GM11168 (cell line): ENCODE results near the gene SNX3.
"Not testable (repeated sequence)": the region's sequence is repeated elsewhere in the genome, so short reads cannot be mapped to it uniquely, and the experiment has no call there.

Source experiments
- in situ Hi-C: fragments of 300-500 bp; cut with MboI; formaldehyde crosslinking; loops from one replicate; pipeline ENCODE4 v1.12.0; 2022; ENCODE audit warnings: low sequenced_read_pairs; ENCODE audit not compliant: unreplicated experiment

The SNX3 gene

DNA sequence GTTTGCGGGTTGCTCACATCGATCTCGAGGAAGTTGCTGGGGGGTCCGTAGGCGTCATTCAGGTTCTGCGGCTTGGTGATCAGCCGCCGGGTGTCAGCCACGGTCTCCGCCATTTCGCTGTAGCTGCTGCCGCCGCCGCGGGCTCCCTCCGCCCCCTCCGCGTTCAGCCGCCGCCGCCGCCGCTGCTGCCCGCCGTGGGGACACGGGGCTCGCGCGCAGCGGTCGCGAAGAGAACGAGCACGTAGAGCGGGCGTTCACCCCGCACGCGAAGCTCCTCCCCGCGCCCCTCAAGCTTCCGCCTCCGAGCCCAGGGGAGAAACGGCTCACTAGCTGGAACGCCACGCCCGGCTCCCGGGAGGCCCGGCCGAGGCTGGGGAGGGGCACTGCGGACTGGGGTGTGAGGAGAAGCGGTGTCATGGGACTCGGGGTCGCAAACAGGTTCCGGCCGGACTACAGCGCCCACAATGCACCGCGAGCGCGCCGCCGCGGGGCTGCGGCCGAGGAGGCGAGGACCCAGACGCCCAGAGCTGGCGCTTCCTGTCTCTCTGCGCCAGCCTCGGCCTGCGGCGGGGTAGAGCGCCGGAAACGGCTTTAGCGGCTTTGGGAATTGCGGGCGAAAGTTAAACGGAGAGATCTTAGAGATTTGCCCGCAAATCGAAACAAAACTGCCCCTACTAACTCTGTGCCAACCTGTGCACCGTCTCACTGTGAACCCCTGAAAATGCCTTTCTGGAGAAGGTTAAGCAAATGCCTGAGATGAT lies at the start of gene SNX3:
SNX3 (minus strand) TSS at position 232 of the 761 bp plus-strand sequence; CDS start at position 113, 119 bp downstream.
- in situ Hi-C loops, result no loop called here

DNA sequence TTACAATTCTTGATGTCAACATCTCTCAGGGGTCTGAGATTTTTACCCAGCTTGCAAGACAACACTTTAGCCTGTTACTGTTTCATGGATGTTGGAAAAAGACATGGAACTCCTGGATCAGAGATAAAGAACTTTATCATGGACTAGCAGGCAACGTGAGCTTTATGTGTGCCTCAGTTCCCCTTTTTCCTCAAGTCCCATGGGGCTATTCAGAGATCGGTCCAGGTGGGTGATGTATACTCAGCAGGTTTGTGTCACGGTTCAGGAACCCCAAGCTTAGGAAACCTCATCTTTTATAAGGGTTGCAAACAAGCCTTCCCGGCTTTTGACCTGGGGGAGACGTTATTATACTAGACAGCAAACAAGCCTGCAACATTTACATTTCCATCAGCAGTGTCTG lies 49.0 kb upstream of the SNX3 start:
- in situ Hi-C loops, result no loop called here

DNA sequence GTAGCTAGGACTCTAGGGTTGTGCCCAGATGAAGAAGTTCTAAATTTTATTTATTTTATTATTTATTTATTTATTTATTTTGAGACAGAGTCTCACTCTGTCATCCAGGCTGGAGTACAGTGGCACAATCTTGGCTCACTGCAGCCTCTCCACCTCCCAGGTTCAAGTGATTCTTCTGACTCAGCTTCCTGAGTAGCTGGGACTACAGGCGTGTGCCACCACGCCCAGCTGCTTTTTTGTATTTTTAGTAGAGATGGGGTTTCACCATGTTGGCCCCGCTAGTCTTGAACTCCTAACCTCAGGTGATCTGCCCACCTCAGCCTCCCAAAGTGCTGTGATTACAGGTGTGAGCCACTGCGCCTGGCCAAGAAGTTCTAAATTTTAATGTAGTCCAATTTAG lies 47.8 kb upstream of the SNX3 start:
- in situ Hi-C loops, result not testable (repeated sequence)

DNA sequence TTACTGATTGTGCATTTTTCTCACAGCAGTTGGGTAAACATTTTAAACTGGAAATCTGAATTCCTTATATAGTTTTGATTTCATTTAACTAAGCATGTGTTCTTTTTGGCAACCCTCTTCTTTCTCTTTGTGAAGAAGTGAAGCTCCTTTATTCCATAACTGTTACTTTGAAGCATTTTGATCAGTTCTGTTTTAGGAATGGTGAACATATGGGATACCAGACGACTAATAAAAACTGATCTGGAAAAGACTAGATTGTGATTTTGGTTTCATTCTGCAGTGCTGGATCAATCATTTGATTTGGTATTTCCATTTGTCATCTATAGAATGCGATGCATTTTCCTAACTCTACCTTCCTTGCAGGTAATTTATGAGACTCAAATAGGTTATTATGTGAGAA lies 43.8 kb upstream of the SNX3 start:
- in situ Hi-C loops, result no loop called here

DNA sequence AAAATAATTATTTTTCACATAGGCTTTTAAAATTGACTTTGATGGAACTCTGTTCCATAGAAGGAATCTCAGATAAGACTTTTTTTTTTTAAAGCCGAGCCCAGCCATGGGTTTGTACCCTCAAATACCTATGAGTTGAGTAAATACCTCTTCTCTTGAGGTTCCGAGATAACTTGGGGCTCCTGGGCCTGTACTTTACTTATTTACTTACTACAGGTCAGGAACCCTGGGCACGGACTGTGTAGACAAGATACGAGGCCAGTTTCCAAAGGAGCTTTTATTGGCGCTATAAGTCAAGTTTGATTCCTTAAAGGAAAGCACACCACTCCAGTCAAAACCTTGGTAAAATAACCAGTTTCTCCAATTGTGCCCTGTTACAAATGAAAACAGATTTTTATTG lies 41.5 kb upstream of the SNX3 start:
- in situ Hi-C loops, result no loop called here

DNA sequence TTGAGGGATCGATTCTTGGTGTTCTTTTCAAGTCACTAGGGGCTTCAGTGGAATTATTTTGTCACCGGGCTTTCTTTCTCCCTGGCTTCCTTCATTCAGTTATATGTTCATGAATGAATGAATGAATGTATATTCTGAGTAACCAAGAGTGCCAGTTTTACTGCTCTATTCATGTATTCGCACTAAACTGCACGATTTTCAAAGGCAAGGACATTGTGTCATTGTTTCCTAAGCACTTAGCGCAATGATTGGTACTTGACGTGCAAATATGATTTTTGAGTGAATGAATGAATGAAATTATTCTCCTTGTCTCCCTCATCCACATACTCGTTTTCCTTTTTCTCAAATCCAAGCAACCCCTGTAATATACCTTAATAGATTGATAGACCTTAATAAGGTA lies 34.8 kb upstream of the SNX3 start:
- in situ Hi-C loops, result no loop called here

DNA sequence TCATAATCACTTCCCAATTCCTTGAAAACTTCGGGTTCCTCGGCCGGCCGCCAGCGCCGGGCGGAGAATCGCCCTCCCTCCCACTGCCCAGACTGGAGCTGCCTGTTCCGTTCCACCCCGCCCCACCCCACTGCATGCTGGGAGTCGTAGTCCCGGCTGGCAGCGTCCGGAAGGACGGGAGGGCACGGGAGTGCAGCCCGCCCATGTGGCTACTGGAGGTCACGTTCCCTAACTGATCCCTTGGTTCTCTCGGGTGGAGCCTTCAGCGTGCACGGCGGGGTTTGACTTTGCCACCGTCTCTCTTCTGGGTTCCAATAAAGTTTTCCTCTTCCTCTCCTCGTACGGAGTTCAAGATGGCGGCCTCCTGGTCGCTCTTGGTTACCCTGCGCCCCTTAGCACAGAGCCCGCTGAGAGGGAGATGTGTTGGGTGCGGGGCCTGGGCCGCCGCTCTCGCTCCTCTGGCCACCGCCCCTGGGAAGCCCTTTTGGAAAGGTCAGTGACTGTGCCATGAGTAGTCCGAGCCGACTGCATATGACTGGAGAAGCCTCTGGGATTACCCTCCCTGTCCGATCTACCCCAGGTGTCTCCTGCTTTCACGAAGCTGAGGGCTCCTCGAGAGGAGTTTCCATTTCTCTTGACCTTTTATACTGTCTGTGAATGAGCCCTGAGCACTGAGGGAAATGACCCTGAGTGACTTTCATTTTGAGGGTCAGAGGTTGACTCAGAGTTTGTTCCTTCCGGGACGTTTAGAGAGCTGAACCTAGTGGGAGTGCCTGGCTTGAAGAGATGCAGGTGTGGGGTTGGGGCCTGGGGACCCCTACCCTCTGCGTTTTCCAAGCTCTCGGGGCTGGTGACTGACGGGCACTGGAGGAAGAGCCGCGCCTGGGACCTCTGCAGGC lies 34.1 kb upstream of the SNX3 start, which contains the start of gene AFG1L:
AFG1L (plus strand) TSS at position 328 of the 899 bp plus-strand sequence; CDS start at position 354, 26 bp downstream.
- in situ Hi-C loops, result no loop called here

DNA sequence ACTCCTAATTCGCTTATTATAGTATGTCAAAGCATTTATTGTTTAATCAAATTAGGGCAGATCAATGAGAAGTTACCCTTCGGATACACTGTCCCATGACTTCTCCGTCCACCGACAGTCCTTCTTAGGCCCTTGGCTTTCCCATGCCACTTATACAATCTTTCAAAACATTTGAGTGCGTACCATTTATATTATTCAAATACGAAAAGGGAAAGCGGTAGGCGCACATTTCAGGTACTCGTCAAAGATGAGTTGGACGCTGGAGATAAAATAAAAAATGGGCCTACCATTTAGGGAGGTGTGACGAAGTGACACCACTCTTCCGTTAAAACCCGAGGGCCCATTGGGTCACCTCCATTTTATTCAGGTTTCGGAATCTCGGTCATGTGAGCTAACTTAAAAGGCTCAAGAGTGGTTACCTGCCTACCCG lies 33.5 kb upstream of the SNX3 start:
- in situ Hi-C loops, result no loop called here

DNA sequence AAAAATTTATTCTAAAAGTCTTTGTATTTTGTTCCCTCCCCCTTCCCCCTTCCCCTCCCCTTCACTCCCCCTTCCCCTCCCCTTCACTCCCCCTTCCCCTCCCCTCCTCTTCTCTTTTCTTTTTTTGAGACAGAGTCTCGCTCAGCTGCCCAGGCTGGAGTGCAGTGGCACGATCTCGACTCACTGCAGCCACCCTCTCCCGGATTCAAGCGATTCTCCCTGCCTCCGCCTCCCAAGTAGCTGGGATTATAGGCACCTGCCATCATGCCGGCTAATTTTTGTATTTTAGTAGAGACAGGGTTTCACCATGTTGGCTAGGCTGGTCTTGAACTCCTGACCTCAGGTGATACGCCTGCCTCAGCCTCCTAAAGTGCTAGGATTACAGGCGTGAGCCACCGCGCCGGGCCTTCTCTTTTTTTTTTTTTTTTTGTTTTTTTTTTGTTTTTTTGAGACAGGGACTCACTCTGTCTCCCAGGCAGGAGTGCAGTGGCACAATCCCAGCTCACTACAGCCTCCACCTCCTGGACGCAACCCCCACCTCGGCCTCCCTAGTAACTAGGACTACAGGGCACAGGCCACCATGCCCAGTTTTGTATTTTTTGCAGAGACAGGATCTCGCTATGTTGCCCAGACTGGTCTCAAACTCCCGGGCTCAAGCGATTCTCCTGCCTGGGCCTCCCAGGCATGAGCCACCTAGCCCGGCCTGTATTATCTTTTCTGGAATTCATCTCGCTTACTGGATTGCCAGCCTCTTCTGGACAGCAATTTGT lies 32.9 kb upstream of the SNX3 start:
- in situ Hi-C loops, result no loop called here

DNA sequence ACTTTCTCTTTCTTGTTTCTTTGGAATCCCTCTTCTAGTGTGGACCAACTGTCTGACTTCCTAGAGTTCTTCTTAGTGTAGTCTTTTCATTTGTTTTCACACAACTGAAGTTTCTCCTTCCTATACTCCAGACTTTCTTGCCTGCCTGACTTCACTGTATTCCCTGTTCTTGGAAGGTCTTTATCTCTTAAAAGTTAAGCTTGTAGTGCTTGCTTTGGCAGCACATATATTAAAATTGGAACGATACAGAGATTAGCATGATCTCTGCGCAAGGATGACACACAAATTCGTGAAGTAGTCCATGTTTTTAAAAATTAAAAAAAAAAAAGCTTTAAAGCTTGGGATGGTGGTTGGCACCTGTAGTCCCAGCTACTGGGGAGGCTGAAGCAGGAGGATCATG lies 31.7 kb upstream of the SNX3 start:
- in situ Hi-C loops, result not testable (repeated sequence)

DNA sequence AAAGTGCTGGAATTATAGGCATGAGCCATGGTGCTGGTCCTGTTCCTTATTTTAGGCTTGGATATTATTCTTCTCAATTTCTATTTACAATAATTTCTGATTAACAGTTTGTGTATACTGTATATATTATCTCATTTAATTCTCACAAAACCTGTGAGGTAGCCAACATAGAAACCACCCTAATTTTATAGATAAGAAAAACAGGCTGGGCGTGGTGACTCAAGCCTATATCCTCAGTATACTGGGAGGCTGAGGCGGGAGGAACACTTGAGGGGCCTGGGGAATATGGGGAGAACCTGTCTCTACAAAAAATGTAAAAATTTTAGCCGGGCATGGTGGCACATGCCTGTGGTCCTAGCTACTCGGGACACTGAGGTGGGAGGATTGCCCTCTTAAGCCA lies 30.3 kb upstream of the SNX3 start:
- in situ Hi-C loops, result no loop called here

DNA sequence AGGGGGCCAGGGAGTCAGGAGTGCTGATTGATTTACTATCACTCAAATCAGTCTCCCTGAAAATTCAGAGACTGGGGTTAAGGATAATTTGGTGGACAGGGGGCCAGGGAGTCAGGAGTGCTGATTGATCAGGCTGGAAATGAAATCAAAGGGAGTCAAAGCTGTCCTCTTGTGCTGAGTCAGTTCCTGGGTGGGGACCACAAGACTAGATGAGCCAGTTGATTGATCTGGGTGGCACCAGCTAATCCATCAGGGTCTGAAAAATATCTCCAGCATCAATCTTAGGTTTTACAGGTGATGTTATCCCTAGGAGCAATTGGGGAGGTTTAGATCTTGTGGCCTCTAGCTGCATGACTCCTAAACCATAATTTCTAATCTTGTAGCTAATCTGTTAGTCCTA lies 27.9 kb upstream of the SNX3 start:
- in situ Hi-C loops, result no loop called here

DNA sequence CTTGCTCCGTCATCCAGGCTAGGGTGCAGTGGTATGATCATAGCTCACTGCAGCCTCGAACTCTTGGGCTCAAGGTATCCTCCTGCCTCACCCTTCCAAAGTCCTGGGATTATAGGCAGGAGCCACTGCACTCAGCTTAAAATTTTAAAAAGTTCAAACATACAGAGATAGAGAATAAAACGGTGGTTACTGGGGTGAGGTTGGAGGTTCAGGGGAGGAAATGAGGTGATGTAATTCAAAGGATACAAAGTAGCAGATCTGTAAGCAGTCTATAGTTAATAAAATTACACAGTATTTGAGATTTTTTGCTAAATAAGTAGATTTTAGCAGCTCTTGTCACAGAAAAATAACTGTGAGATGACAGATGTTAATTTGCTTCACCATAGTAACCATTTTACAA lies 26.5 kb upstream of the SNX3 start:
- in situ Hi-C loops, result no loop called here

DNA sequence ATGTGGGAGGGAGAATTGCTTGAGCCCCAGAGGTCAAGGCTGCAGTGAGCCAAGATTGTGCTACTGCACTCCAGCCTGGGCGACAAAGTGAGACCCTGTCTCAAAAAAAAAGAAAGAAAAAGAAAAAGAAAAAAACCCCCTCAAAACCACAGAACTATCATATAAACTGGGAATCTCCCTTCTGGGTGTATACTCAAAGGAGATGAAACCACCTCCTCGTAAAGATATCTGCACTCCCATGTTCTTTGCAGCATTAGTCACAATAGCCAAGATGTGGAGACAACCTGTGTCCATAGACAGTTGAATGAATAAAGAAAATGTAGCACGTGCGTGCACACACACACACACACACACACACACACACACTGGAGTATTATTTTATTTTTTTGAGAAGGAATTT lies 25.5 kb upstream of the SNX3 start:
- in situ Hi-C loops, result no loop called here

DNA sequence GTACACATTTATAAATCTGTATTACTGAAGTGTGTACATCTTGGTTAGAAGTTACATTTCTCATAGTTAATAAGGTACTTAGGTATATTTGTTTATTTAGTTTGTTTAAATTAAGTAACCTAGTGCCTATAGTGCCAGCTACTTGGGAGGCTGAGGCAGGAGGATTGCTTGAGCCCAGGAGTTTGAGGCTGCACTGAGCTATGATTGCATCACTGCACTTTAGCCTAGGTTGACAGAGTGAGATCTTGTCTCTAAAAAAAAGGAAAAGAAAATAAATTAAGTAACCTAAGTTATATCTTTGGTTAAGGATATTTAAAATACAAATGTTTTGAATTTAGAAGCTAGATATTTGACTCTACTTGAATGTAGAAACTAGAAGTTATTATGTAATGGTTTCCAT lies 24.5 kb upstream of the SNX3 start:
- in situ Hi-C loops, result no loop called here

DNA sequence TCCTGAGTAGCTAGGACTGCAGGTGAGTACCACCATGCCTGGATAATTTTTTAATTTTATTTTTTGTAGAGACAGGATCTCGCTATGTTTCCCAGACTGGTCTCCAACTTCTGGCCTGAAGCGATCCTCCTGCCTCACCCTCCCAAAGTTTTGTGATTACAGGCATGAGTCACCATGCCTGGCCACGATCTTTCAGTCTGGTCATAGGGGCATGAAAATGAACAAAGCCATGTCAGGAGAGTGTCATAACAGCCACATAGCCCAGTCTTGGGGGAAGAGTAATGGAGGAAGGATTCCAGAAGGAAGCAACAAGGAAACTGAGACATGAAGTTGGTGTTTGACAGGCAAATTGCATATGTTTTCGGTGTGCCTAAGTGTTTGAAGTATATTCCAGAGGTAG lies 17.0 kb upstream of the SNX3 start:
- in situ Hi-C loops, result no loop called here

DNA sequence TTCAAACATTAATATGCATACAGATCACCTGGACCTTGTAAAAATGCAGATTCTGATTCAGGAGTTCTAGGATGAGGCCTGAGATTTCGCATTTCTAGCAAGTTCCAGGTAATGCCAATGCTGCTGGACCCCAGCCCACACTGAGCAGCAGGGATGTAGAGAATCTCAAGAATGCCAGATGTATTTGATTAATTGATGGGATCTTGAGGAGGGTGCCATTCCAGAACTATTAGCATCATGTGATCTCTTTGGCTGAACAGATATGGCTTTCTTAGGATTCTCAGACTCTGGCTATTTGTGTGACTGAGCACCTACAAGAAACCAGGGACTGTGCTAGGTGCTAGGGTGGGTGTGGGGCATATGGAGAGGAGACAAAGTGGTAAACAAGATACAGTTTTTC lies 16.5 kb upstream of the SNX3 start:
- in situ Hi-C loops, result no loop called here

DNA sequence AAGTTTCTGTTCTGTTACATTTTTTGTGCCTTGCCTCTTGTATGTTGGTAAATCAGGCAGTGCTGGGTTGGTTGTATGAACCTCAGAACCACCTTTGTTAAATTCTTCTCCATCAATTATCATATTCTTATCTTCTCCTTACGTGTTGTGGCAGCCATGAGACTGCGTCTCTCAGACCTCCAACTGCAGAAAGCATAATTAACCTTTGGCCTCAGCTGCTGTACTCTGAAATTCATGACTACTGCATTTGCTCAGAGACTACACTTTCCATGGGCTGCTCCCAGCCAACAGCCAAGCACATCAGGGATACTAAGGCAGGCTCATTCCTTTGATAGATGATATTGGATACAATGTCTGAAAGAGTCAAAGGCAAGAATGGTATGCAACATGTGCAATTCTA lies 15.1 kb upstream of the SNX3 start:
- in situ Hi-C loops, result no loop called here

DNA sequence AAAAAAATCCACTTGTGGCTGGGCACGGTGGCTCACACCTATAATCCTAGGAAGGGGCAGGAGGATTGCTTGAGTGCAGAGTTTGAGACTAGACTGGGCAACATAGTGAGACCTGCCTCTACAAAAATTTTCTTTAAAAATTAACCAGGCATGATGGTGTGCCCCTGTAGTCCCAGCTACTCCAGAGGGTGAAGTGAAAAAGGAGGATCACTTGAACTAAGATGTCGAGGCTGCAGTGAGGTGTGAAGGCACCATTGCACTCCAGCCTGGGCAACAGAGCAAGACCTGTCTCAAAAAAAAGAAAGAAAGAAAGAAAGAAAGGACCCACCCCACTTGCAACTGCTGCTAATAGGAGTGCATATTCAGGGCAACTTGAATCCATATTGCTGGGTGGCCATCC lies 13.7 kb upstream of the SNX3 start:
- in situ Hi-C loops, result no loop called here

DNA sequence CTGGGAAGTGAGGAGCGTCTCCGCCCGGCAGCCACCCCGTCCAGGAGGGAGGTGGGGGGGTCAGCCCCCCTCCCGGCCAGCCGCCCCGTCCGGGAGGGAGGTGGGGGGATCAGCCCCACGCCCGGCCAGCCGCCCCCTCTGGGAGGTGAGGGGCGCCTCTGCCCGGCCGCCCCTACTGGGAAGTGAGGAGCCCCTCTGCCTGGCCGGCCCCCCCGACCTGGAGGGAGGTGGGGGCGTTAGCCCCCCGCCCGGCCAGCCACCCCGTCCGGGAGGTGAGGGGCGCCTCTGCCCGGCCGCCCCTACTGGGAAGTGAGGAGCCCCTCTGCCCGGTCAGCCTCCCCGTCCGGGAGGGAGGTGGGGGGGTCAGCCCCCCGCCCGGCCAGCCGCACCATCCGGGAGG lies 9.1 kb upstream of the SNX3 start:
- in situ Hi-C loops, result not testable (repeated sequence)

DNA sequence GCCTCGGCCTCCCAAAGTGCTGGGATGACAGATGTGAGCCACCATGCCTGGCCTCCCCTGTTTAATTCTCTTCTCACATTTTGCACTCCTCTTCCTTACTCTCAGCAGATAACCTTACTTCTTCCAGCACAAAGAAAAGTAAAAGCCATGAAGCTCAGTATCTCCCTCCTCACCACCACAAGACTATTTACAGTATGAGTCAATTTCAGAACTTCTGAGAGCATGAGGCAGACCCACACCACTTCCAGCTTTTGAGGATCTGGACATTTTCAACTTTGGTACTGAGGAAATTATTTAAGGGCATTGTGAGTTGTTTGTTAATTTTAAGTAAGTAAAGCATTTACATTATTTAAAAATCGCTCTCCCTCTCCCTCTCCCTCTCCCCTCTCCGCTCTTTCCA lies 8.0 kb upstream of the SNX3 start:
- in situ Hi-C loops, result no loop called here
